Activated B cell treated with CpG ODN at 0.5 μM for 24 hours (primary cell): ENCODE results near the gene C1QTNF1. TPM values are rescaled to one million over a fixed set of nuclear protein-coding genes. Genes with fewer than 3 reads are reported as not detected.

ENCODE experiments used
- ATAC-seq: fragments of 200-7000 bp; cut with Tn5 transposase; one replicate; pipeline ENCODE4 v1.10.0; 2021; ENCODE audit warnings: low read depth, mild to moderate bottlenecking, moderate library complexity
- CTCF ChIA-PET: fragments of 350-600 bp; sonication (Branson Sonifier 250); formaldehyde crosslinking; loops from one replicate; lab custom pipeline; 2021; ENCODE audit warnings: antibody characterized with exemption; lab: Charles Lee
- POLR2A ChIA-PET: fragments of 350-600 bp; sonication (Branson Sonifier 250); formaldehyde crosslinking; loops from one replicate; lab custom pipeline; 2021; ENCODE audit warnings: antibody characterized with exemption; lab: Charles Lee
- DNase-seq: peaks from one replicate; pipeline ENCODE4 v3.0.0; 2022
- H3K27ac Mint-ChIP-seq: one replicate; pipeline ENCODE4 v1.8.0; 2020; ENCODE audit warnings: mixed read lengths
- H3K27me3 Mint-ChIP-seq: one replicate; pipeline ENCODE4 v1.8.0; 2021; ENCODE audit warnings: mixed read lengths
- H3K36me3 Mint-ChIP-seq: one replicate; pipeline ENCODE4 v1.8.0; 2021; ENCODE audit warnings: low read depth, mixed read lengths
- H3K4me1 Mint-ChIP-seq: one replicate; pipeline ENCODE4 v1.8.0; 2021; ENCODE audit warnings: mixed read lengths
- H3K4me3 Mint-ChIP-seq: one replicate; pipeline ENCODE4 v1.8.0; 2020; ENCODE audit warnings: mild to moderate bottlenecking, mixed read lengths
- H3K9me3 Mint-ChIP-seq: one replicate; pipeline ENCODE4 v1.8.0; 2020; ENCODE audit warnings: mixed read lengths
- intact Hi-C: fragments of 100-400 bp; cut with micrococcal nuclease; formaldehyde crosslinking; loops from one replicate; pipeline ENCODE4 v1.15.1; 2024
- total RNA-seq: library from RNA; stranded (reverse); gene quantifications from 2 replicates; pipeline ENCODE4 v1.2.3, GENCODE V29; 2022
- TF ChIP-seq, protein P1 (sequence below): fragments of 200-600 bp; IDR thresholded peaks from one replicate; pipeline ENCODE4 v1.8.0; 2022; ENCODE audit warnings: antibody characterized with exemption, mild to moderate bottlenecking

Gene C1QTNF1
- total RNA-seq, 1 donor from 2014 or later, result not detected

DNA sequence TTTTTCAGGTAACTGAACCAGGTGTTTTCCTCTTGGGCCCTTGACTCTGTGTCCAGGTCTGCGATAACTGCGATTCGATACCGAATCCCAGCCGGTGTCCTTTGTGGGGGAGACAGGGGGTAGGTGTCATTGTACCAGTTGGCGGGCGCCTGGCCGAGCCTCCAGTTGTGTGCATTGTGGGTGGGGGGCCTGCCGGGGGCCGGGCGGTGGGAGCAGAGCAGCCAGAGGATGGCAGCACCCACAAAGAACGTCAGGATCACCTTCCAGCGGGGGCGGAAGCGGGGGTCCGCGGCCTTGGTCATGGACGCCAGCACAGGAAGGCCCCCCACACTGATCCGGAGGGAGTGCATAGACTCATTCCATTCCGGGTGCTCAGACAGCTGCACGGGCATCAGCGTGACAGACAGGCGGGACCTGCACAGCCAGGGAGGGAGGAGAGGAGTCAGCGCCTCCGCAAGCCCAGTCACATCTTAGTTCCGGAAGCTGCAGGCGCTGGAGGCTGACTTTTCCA is 26.7 kb upstream of the C1QTNF1 start:
- TF ChIP-seq, protein P1, sequence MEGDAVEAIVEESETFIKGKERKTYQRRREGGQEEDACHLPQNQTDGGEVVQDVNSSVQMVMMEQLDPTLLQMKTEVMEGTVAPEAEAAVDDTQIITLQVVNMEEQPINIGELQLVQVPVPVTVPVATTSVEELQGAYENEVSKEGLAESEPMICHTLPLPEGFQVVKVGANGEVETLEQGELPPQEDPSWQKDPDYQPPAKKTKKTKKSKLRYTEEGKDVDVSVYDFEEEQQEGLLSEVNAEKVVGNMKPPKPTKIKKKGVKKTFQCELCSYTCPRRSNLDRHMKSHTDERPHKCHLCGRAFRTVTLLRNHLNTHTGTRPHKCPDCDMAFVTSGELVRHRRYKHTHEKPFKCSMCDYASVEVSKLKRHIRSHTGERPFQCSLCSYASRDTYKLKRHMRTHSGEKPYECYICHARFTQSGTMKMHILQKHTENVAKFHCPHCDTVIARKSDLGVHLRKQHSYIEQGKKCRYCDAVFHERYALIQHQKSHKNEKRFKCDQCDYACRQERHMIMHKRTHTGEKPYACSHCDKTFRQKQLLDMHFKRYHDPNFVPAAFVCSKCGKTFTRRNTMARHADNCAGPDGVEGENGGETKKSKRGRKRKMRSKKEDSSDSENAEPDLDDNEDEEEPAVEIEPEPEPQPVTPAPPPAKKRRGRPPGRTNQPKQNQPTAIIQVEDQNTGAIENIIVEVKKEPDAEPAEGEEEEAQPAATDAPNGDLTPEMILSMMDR, result no peak
- DNase-seq, result no peak
- no peak for ATAC-seq
- Mint-ChIP-seq H3K4me1 (peaks cover 3% of the 10 kb centered on the region), H3K27me3 (no peaks in the 10 kb centered on the region), H3K4me3 (no peak overlapping the region), H3K27ac (no peak overlapping the region), H3K36me3 (peaks cover 74% of the 10 kb centered on the region), H3K9me3 (no peaks in the 10 kb centered on the region)
- intact Hi-C loops, result no loop called here
- ChIA-PET CTCF (no interaction called here), POLR2A (no interaction called here)

GRCh38 chr17:78997881-78998280 is 26.1 kb upstream of the C1QTNF1 start:
- POLR2A ChIA-PET, result no interaction called here
- Mint-ChIP-seq H3K9me3 (no peaks in the 10 kb centered on the region), H3K36me3 (peaks cover 76% of the 10 kb centered on the region), H3K4me1 (peaks cover 5% of the 10 kb centered on the region), H3K4me3 (no peak overlapping the region), H3K27ac (no peak overlapping the region), H3K27me3 (no peaks in the 10 kb centered on the region)
- DNase-seq (no peak), ATAC-seq (no peak)
- intact Hi-C loops, result no loop called here
- CTCF ChIA-PET, result no interaction called here
- TF ChIP-seq, protein P1, result no peak

DNA sequence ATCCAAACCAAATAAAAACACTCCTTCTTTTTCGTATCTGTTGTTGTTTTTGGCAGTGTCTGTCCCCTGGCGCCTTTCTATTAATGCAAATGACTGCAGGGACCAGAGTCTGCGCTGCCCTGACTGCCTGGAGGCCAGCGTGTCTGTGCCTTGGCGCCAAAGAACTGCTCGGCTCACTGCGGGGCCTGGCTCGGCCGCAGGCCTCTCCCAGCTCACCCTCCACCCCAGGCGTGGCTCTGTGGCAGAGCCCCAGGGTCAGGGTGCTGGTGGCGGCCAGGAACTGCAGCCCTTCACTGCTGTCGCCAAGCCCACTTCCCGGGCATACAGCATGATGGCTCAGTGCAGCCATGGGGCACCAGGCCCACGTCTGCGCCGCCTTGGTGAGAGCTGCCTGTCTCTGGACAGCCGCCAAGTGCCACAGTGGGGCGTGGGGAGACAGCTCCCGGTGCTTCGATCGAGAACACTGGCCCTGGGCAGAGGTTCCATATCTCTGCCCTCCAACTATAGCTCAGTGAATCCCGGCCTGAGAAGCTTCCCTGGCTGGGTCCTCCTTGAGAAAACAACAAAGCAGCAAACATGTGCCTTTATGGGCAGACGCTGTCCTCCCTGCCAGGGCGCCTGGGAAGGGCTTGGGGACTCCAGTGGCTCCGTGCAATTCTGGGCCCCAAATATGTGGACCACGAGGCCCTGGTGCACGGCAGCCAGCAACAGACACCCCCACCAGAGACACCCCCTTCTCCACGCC is 25.5 kb upstream of the C1QTNF1 start:
- DNase-seq (no peak), ATAC-seq (no peak)
- H3K9me3 Mint-ChIP-seq, result no peaks in the 10 kb centered on the region
- ChIA-PET CTCF (no interaction called here), POLR2A (no interaction called here)
- H3K4me3 Mint-ChIP-seq, result no peak overlapping the region
- peaks cover 72% of the 10 kb centered on the region for H3K36me3 Mint-ChIP-seq
- TF ChIP-seq, protein P1, result no peak
- no peak overlapping the region for H3K27ac Mint-ChIP-seq
- no peaks in the 10 kb centered on the region for H3K27me3 Mint-ChIP-seq
- intact Hi-C loops, result no loop called here
- H3K4me1 Mint-ChIP-seq, result peaks cover 3% of the 10 kb centered on the region

DNA sequence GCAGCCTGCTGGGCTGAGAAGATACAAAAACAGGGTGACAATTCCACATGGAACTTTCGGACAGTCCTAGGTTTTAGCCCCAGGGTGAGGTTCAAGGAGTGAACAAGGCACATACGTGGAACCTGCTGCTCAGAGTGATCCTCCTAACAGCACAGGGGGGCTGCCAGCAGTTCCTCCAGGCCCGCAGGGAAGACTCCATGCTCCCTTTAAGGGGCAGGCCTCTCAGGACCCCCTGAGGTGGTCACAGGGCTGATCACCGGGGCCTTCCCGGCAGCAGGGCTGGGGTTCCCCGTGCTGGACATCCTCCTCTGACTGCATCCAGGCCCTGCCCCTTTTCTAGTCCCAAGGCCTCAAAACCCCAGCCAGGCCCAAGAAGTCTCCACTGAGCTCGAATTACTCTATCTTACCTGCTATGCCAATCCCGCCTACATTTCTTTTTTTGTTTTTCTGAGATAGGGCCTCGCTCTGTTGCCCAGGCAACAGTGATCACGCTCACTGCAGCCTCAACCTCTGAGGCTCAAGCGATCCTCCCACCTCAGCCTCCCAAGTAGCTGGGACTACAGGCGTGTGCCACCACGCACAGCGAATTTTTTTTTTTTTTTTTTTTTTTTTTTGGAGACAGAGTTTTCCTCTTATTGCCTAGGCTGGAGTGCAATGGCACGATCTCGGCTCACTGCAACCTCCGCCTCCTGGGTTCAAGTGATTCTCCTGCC is 24.8 kb upstream of the C1QTNF1 start:
- DNase-seq, result no peak
- ATAC-seq, result no peak
- Mint-ChIP-seq H3K36me3 (peaks cover 67% of the 10 kb centered on the region), H3K4me1 (peaks cover 3% of the 10 kb centered on the region), H3K4me3 (no peak overlapping the region), H3K27ac (no peak overlapping the region), H3K27me3 (no peaks in the 10 kb centered on the region), H3K9me3 (no peaks in the 10 kb centered on the region)
- ChIA-PET CTCF (no interaction called here), POLR2A (no interaction called here)
- TF ChIP-seq, protein P1, result no peak
- intact Hi-C loops, result no loop called here

- CTCF ChIA-PET, result no interaction called here
Observed at GRCh38 chr17:78999947-79000395, 24.0 kb upstream of the C1QTNF1 start.

More at GRCh38 chr17:78999947-79000395, 24.0 kb upstream of the C1QTNF1 start:
- Mint-ChIP-seq H3K27ac (no peak overlapping the region), H3K4me1 (peaks cover 3% of the 10 kb centered on the region), H3K9me3 (no peaks in the 10 kb centered on the region), H3K4me3 (no peak overlapping the region), H3K27me3 (no peaks in the 10 kb centered on the region), H3K36me3 (peaks cover 62% of the 10 kb centered on the region)
- TF ChIP-seq, protein P1, result no peak
- POLR2A ChIA-PET, result no interaction called here
- DNase-seq (no peak), ATAC-seq (no peak)
- intact Hi-C loops, result no loop called here
